LNCAP (cell line): ENCODE measurements around the gene GABPA.

Source experiments
- TF ChIP-seq, protein P1 (sequence below): fragments of 450-650 bp; IDR thresholded peaks from 2 replicates; pipeline ENCODE4 v1.5.1; 2017; ENCODE audit warnings: mild to moderate bottlenecking

Gene GABPA

DNA sequence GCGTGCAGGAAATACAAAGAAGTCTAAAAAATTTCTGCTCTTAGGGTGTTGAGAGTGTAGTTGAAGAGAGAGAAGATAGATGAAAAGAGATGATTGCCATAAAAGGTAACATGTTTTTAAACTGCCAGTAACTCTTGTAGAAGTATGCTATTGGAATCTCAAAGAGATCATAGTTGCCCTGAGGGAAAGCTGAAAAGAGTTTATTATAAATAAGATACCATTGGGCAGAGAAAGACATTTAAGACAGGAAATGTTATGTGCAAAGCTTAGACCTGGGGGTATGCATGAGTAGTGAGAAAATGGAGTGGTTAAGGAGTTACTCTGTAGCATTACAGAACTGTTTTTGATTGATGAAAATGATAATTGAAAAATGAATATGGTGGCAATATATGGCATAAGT, 17.6 kb downstream of the GABPA start:
- TF ChIP-seq, protein P1, sequence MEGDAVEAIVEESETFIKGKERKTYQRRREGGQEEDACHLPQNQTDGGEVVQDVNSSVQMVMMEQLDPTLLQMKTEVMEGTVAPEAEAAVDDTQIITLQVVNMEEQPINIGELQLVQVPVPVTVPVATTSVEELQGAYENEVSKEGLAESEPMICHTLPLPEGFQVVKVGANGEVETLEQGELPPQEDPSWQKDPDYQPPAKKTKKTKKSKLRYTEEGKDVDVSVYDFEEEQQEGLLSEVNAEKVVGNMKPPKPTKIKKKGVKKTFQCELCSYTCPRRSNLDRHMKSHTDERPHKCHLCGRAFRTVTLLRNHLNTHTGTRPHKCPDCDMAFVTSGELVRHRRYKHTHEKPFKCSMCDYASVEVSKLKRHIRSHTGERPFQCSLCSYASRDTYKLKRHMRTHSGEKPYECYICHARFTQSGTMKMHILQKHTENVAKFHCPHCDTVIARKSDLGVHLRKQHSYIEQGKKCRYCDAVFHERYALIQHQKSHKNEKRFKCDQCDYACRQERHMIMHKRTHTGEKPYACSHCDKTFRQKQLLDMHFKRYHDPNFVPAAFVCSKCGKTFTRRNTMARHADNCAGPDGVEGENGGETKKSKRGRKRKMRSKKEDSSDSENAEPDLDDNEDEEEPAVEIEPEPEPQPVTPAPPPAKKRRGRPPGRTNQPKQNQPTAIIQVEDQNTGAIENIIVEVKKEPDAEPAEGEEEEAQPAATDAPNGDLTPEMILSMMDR: no peak

DNA sequence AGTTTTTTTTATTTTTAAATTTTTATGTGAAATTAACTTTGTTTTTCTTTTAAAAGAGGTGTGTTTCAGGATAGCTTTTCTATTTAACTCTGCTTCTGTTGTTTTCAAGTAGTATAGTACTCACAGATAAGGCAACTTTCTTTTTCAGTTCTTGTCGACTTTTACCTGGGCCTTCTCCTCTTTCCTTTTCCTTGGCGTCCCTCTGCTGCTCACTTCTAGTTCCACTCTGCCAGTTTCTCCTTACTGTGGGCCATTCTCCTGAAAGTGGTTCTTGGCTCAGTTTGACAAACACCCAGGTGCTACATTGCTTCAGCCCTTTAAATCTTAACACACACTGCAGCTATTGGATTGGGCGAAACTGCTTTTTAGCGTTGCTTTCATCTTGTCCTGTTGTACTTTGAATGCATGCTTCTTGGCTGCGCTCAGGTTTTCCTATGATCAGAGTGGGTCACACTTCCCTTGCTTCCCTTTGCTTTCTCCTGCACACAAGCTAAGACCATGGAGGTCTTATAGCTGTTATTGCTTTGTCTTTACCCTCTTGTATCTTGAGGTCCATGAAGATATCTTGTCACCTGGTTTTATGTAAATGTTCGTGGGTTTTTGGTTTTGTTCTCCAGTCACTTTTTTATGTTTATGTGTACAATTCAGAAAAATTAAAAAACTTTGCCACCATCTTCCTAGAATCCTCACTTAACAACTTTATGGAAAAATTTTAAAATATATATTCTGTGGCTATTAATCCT, 21.6 kb downstream of the GABPA start:
- TF ChIP-seq, protein P1: no peak

DNA sequence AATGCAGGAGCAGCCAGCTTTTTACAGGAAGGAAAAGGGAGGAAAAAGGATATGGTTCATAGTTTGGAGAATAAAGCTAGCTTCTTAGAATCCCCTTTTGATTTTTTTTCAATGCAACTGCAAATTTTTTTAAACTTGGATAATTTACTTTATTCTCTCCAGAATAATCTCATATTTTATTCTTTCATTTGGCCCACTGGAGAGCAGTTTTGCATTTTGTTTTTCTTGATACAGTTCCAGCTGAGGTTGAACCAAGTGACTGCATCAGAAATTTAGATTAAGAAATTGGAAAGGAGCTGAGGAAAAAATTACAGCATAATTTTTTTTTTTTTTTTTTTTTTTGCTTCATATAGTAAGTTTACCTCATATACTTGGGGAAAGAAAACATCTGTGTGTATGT, 22.8 kb downstream of the GABPA start:
- TF ChIP-seq, protein P1: no peak

DNA sequence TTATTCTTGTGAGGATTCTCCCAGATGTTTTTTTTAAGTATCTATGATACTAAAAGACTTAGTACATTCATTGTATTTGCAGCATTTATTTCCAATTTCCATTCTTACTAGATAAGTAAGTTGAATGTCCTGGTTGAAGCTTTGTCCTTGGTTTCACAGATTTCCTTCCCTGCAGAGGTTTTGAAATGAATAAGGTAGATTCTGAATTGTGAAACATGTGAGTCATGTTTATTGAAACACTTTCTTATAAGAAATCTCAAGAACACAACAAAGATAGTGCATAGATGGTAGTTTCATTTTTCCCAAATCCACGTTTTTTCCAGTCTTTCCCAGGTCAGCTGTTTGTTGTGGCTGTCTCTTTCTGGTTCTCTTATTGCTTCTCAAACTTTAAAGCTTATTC, 24.8 kb downstream of the GABPA start:
- TF ChIP-seq, protein P1: no peak

DNA sequence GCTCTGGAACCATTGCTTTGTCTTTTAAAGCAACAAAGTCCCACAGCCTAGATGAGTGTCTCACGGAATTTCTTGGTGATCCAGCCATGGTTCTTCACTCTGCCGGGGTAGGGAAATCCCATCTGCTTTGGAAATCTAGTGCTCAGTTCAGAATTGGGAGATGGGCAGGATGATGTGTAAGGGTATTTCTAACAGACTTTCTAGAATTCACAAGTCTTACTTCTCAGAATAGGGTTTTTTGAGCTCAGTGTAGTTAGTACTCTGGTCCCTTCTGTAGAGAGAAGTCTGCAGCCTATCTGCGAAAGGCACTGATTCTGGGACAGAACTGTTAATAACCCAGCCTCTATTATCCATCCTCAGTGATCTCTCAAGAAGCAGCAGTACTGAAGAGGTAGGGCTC, 25.3 kb downstream of the GABPA start:
- TF ChIP-seq, protein P1: no peak

DNA sequence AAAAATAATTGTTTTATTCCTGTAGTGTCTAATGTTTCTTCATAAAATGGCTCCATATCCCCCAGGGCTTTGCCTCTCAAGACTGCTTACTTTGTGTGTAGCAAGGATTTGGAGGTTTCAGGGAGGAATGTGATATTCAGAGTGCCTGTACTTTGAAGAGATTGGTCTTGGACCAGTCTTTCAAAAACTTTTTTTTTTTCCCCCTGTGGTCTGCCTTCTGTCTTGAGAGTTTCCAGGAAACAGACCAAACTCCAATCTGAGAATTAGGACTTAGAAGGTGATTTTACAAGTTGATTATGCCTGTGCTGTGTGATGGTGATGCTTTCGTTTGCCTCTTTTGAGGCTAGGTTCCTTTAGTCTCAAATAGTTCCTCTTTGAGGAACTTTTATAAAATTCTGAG, 25.9 kb downstream of the GABPA start:
- TF ChIP-seq, protein P1: no peak

DNA sequence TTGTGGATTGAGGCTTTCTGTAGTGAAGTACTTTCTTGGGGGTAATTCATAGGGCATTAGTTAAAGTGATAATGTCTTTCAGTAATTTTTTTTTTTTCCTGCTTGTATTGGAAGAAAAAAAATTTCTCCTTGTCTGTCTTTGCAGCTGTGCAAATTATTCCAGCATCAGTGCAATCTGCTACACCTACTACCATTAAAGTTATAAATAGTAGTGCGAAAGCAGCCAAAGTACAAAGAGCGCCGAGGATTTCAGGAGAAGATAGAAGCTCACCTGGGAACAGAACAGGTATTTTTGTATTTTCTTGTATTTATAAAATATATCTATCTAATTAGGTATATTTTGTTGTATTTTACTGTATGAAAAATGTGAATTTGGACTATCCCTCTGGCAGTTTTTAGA, 29.3 kb downstream of the GABPA start:
- TF ChIP-seq, protein P1: no peak

DNA sequence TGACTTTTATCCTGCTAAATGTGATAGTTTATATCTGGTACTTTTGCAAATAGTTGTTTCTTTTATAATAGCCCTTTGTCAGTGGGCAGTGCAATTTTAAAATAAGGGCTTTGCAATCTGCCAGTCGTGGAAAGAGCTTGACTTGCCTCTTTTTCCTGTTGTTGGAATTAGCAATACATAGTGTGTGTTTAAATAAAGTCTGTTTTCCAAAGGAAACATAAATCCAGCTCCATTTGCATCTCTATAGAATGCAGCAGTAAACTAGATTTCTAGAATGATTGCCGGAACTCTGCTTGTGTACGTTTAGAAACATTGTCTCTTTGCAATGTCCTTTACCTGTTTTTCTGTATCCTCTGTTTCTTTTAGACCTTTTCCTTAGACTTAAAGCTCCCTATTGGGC, 33.1 kb downstream of the GABPA start:
- TF ChIP-seq, protein P1: no peak
